Ovary (tissue), 3 donors: Measurements from ENCODE around the gene USP6.

Experiments used
- CTCF ChIP-seq, 3 donors: fragments of 450-650 bp in 2 of 3; fragments of 200-600 bp in 1 of 3; IDR thresholded peaks; one replicate each; pipeline versions ENCODE4 v1.5.1 to v1.8.0; 2016 to 2022; ENCODE audit warnings: antibody characterized with exemption in 3 of 3, mild to moderate bottlenecking in 1 of 3
- POLR2A ChIP-seq: fragments of 450-650 bp; IDR thresholded peaks from one replicate; pipeline ENCODE4 v1.6.1; 2017; ENCODE audit warnings: antibody characterized with exemption, mild to moderate bottlenecking, moderate library complexity
- donor health status: DM: no; HTN: no; CAD: no.

GRCh38 chr17:5210091-5210490 lies 94.3 kb downstream of the USP6 start:
- TF ChIP-seq POLR2A (no peak), CTCF (IDR thresholded peaks at IDR 0.05) (no peak)
